GM18951 (cell line): Measurements from ENCODE around the gene UQCRC2.

Experiments used
- POLR2A ChIP-seq: IDR thresholded peaks from 4 replicates; pipeline ENCODE4 v1.6.1; 2011; ENCODE audit warnings: mild to moderate bottlenecking; ENCODE audit not compliant: insufficient read length, insufficient read depth; ENCODE audit errors: extremely low read depth
- in situ Hi-C: fragments of 300-500 bp; cut with MboI; formaldehyde crosslinking; loops from one replicate; pipeline ENCODE4 v1.12.0; 2022; ENCODE audit warnings: low sequenced_read_pairs, mixed read lengths, inconsistent platforms; ENCODE audit not compliant: unreplicated experiment

The UQCRC2 gene

GRCh38 chr16:22031483-22032083 lies 78.4 kb downstream of the UQCRC2 start:
- TF ChIP-seq POLR2A: no peak
- in situ Hi-C loops: no loop called here
